HG03045 (cell line): Measurements from ENCODE around the gene IQCK.

ENCODE experiments used
- ATAC-seq: cut with Tn5 transposase; IDR thresholded peaks from one replicate; pipeline ENCODE4 v1.9.1; 2021; ENCODE audit warnings: mild to moderate bottlenecking, moderate library complexity; ENCODE audit not compliant: unreplicated experiment

The IQCK gene

DNA sequence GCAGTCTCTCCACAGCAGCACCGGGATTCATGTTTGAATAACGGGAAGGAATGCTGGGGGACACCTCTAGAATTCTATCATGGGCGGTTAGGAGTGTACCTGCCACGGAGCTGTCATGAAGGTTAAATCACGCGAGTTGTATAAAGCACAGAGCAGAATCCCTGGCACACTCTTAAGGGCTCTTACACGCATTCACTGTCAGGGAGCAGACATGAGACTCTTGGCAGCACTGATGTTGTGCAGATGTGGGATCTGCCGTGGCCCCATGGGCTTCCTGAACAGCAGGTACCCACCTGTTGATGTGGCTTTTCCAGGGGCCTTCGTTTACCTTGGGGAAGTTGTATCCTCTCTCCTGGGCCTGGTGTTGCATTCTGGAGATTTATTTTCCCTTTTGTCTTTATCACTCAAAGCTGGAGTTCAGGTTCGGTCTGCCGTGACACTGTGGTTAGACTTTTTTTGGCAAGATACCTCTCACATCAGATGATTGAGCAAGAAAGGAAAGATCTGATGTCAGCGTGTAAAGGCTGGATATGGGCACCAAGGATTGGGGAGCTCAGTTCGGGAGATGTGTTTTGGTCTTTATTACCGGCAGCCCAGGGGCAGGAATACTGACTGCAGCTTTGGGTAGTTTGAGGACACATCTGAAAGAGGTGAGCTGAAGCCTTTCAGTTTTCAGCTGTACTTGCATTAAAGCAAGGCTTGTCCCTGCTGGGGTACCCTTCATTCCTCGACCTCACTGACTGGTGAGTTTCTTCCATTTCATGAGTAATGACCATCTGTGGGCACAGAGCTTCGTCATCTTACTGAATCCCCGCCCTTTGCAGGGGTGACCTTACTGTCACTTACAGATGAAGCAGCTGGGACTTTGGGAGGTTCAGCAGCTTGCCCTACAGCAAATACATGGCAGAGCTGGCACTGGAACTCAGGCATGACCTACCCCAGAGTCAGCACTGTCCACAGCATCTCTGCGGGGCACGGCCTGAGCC, 19.3 kb upstream of the IQCK start:
- ATAC-seq = no peak

- no peak for ATAC-seq
Observed at GRCh38 chr16:19699472-19699871, 18.6 kb upstream of the IQCK start.

- ATAC-seq = no peak
Observed at GRCh38 chr16:19700319-19700781, 17.7 kb upstream of the IQCK start.

DNA sequence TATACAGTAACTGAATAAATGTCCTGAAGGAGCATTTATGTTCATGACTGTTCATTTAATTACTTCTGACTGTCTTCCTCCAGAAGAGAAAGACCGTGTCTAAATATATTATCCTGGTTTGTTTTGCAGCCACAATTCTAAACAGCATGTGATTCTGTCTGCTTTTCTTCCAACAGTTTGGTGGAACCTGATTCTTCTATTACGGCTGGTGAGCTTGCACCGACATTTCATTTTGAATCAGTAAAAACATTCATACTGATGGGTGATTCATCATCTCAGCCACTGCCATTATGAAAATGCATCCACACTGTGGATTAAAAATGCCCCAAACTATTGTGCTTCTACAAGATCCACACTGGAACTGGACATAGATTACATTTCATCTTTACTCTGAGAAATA, 17.0 kb upstream of the IQCK start:
- ATAC-seq = no peak

DNA sequence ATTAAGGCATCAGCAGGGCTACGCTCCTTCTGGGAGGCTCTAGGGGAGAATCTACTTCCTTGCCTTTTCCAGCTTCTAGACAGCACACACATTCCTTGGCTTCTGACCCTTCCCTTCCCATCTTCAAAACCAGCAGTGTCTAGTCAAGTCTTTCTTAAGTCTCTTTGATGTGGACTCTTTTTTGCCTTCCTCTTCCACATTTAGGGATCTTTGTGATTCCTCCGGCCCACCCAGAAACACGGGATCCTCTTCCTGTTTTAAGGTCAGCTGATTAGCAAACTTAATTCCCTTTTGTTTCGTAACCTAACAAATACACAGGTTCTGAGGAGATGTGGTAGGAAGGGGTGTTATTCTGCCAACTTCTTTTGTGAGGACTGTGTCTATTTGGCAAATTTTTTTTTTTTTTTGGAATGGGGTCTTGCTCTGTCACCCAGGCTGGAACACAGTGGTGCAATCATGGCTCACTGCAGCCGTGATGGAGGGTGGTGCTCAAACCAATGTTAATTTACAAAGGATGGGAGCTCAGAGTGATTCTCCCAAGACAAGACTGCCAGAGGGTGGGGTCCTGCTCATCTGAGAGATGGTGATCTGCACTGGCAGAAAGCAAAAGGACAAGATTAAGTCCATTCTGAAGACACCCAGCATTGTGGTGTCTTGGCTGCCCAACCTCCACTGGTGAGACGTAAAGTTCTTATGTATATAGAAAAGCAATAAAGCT, 14.7 kb upstream of the IQCK start:
- no peak for ATAC-seq

DNA sequence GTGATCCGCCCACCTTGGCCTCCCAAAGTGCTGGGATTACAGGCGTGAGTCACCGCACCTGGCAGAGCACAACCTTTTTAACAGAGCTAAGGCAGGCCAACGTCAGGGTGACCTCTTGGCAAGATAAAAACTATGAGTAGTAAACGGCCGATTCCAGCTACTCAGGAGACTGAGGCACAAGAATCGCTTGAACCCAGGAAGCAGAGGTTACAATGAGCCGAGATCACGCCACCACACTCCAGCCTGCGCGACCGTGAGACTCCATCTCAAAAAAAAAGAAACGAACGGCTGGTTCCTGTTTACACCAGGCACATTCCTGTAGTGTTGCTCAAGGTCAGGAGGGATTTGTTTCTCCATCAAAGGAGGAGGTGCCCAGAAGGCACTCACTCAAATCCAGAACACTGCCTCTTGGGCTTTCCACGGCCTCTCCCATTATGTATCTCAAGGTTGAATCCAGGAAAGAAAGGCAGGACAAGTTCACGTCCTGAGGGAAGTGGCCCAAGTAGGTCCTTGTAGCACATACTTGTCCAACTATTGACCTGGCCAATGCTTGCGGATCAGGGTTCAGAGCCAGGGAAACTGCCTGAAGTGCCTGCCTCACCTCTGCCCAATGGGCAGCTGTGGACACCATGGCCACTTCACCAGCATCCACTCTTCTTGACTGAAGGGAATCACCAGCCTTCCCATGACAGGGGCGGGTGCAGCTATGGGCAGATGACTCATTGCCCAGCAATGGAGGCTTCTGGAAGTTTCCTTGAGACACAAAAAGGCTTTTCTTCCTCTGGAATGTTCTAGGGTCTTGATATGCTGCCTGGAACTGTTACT, 13.5 kb upstream of the IQCK start:
- ATAC-seq = no peak

DNA sequence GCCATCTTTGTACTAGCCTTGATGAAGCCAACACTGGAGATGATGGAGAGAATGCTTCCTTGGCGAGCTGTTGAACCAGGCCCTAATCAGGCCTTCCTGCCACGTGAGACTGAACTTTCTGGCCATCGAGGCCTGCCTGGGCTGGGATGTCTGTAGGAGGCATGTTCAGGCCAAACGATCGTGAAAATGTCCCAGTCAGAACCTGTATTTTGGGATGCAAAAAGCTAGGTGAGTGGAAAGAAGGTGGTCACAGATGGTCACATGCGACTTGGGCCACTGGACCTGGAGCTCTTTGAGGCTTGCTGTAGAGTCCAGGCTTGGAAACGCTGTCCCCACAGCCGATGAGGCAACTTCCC, 12.9 kb upstream of the IQCK start:
- ATAC-seq = no peak

GRCh38 chr16:19705843-19706242, 12.2 kb upstream of the IQCK start:
- no peak for ATAC-seq

GRCh38 chr16:19706846-19707245, 11.2 kb upstream of the IQCK start:
- ATAC-seq = no peak

- no peak for ATAC-seq
Observed at GRCh38 chr16:19707569-19708295, 10.3 kb upstream of the IQCK start.

DNA sequence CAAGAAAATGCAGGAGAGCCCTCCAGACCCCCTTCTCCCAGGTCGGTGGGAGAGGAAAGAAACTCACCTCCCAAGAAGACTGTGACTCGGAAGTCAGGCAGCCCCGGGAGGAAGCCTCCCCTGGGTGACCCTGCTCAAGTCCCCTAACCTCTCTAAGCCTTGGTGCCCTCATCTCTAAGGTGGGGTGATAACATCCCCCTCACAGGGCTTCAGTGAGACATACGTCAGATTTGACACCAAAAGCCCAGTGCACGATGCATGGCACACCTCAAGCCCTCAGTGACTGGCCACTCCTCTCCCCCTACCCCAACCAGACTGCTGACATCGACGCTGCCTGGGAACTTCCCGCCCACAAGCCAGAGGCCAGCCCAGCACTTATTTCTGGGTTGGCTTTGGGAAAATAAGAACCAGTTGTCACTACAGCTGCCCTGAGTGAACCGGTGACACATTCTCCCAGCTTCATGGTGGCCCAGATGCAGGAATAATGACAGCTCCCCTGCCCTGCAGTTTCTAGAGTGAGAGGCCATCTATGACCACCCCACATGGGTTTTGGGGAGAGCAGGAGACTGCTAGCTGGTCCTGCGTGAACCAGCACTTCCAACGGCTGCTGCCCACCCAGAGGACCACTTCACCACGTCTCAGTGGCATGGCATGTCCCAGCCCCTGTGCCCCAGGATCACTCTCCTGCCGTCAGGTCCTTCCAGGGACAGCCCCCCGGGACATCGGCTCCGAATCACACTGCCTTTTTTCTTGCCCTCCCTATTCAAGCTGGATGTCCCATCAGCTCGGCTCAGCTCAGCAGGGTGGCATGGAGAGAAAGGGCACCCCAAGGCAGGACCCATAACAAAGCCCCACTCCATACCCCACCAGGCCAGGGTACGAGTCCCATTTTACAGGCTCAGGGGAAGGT, 9.5 kb upstream of the IQCK start:
- ATAC-seq = no peak

- ATAC-seq = no peak
Observed at GRCh38 chr16:19709381-19710136, 8.5 kb upstream of the IQCK start.

- ATAC-seq = no peak
Observed at GRCh38 chr16:19710191-19710908, 7.7 kb upstream of the IQCK start.

- ATAC-seq = no peak
Observed at GRCh38 chr16:19710991-19711545, 7.0 kb upstream of the IQCK start.

DNA sequence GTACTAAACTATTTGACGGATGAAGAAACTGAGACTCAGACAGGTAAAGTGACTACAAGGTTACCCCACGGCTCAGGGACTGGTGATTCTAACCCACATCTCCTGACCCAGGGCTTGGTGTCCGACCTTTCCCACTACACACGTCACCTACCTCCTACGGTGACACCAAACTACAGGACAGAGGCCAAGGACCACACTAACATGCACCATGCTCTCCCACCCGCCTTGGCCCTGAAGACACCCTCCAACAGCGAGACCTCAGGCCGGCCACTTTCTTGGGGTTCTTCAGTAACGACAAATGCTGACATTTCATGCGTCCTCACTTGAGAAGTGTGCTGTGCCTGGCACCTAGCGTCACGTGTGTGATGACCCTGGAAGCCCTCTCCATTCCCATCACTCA, 6.4 kb upstream of the IQCK start:
- no peak for ATAC-seq

GRCh38 chr16:19712418-19713058, 5.5 kb upstream of the IQCK start:
- no peak for ATAC-seq

- no peak for ATAC-seq
Observed at GRCh38 chr16:19713697-19714096, 4.4 kb upstream of the IQCK start.
